Common myeloid progenitor, CD34-positive (primary cell): ENCODE data around the gene GAB1.

Experiments
- CTCF ChIA-PET: fragments of 350-600 bp; sonication (Branson Sonifier 250); formaldehyde crosslinking; loops from one replicate; lab custom pipeline; 2021; ENCODE audit warnings: antibody characterized with exemption; lab: Charles Lee
- POLR2A ChIA-PET: fragments of 350-600 bp; sonication (Branson Sonifier 250); formaldehyde crosslinking; loops from one replicate; lab custom pipeline; 2021; ENCODE audit warnings: antibody characterized with exemption; lab: Charles Lee
- DNase-seq, 3 donors: peaks; one replicate each; pipeline versions ENCODE4 v3.0.0 to v3.0.0-alpha.2; 2013
- H3K27ac ChIP-seq, 2 experiments: 1 replicate in 1 of 2; 2 replicates in 1 of 2; pipeline ENCODE4 v1.7.0; 2013; ENCODE audit warnings: inconsistent platforms in 2 of 2, low read length in 2 of 2, mild to moderate bottlenecking in 2 of 2, low read depth in 1 of 2, moderate library complexity in 1 of 2; ENCODE audit not compliant: severe bottlenecking in 2 of 2, insufficient read depth in 1 of 2, poor library complexity in 1 of 2
- H3K27me3 ChIP-seq, 5 experiments: replicated peaks in 2 of 5; 1 replicate in 3 of 5; 2 replicates in 2 of 5; pipeline versions ENCODE4 v1.6.1 to v1.7.0; 2013; ENCODE audit warnings: low read length in 4 of 5, mild to moderate bottlenecking in 2 of 5, moderate library complexity in 2 of 5, inconsistent platforms in 1 of 5; ENCODE audit not compliant: insufficient read depth in 5 of 5, control insufficient read depth in 4 of 5
- H3K36me3 ChIP-seq, 4 experiments: 1 replicate in 2 of 4; 2 replicates in 2 of 4; pipeline versions ENCODE4 v1.6.1 to v1.7.0; 2013; ENCODE audit warnings: low read length in 3 of 4, control low read depth in 1 of 4, mild to moderate bottlenecking in 1 of 4; ENCODE audit not compliant: control insufficient read depth in 4 of 4, insufficient read depth in 4 of 4
- H3K4me1 ChIP-seq, 4 experiments: 1 replicate in 3 of 4; 2 replicates in 1 of 4; pipeline versions ENCODE4 v1.6.1 to v1.7.1; 2013; ENCODE audit warnings: low read length in 3 of 4, mild to moderate bottlenecking in 3 of 4, control low read depth in 1 of 4, inconsistent platforms in 1 of 4, moderate library complexity in 1 of 4; ENCODE audit not compliant: control insufficient read depth in 4 of 4, insufficient read depth in 4 of 4; ENCODE audit errors: control extremely low read depth in 1 of 4
- H3K4me3 ChIP-seq, 7 experiments: 1 replicate in 4 of 7; 2 replicates in 3 of 7; pipeline versions ENCODE4 v1.5.1 to v1.7.0; 2013; ENCODE audit warnings: mild to moderate bottlenecking in 7 of 7, low read length in 6 of 7, moderate library complexity in 6 of 7, inconsistent platforms in 2 of 7, low read depth in 2 of 7, control low read depth in 1 of 7; ENCODE audit not compliant: insufficient read depth in 4 of 7, control insufficient read depth in 1 of 7; ENCODE audit errors: extremely low read depth in 1 of 7
- H3K9me3 ChIP-seq, 5 experiments: 1 replicate in 4 of 5; 2 replicates in 1 of 5; pipeline versions ENCODE4 v1.6.1 to v1.7.1; 2013; ENCODE audit warnings: low read length in 4 of 5, mild to moderate bottlenecking in 2 of 5, inconsistent platforms in 1 of 5, low read depth in 1 of 5, moderate library complexity in 1 of 5; ENCODE audit not compliant: control insufficient read depth in 4 of 5, insufficient read depth in 2 of 5; ENCODE audit errors: control extremely low read depth in 1 of 5
- WGBS: methylation state at CpG from one replicate; pipeline ENCODE4 v1.1.5; 2013; ENCODE audit not compliant: insufficient coverage; 5-methylcytosine and 5-hydroxymethylcytosine counted together

The GAB1 gene

DNA sequence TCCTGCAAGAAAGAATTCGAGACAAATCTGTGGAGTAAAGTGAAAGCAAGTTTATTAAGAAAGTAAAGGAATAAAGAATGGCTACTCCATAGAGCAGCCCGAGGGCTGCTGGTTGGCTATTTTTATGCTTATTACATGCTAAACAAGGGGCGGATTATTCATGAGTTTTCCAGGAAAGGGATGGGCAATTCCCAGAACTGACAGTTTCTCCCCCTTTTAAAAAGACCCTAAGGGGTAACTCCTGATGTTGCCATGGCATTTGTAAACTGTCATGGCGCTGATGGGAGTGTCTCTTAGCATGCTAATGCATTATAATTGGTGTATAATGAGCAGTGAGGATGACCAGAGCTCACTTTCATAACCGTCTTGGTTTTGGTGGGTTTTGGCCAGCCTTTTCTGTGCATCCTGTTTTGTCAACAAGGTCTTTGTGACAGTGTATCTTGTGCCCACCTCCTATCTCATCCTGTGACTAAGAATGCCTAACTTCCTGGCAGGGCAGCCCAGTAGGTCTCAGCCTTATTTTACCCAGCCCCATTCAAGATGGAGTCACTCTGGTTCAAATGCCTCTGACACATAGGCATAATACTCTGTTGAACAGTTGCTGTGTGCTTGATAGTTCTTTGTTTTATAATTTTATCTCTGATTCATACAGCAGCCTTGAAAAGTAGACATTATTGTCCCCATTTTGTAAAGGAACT, 25.8 kb downstream of the GAB1 start:
- CTCF ChIA-PET = interaction anchor here (1.2 kb wide), 1 partner anchor 22 kb away, joined by 3 read pairs; no protein-coding TSS in a partner anchor
- WGBS = 97% methylated on average over 4 of the region's 5 CpGs
- no peak overlapping the region for H3K27ac ChIP-seq
- no peaks in the 10 kb centered on the region for H3K9me3 ChIP-seq
- POLR2A ChIA-PET = no interaction called here
- H3K4me1 ChIP-seq = peaks cover 11 to 53% (median 32%) of the 10 kb centered on the region in 4 experiments
- no peak for DNase-seq
- no peak overlapping the region for H3K4me3 ChIP-seq
- no peaks in the 10 kb centered on the region for H3K27me3 ChIP-seq
- no peaks in the 10 kb centered on the region for H3K36me3 ChIP-seq

GRCh38 chr4:143363332-143363731, 26.7 kb downstream of the GAB1 start:
- no peaks in the 10 kb centered on the region for H3K27me3 ChIP-seq
- no peak overlapping the region for H3K4me3 ChIP-seq
- H3K4me1 ChIP-seq = peaks cover 11 to 46% (median 29%) of the 10 kb centered on the region in 4 experiments
- WGBS = 100% methylated on average over 1 of the region's 3 CpGs
- H3K27ac ChIP-seq = no peak overlapping the region
- POLR2A ChIA-PET = no interaction called here
- DNase-seq = no peak
- H3K36me3 ChIP-seq = no peaks in the 10 kb centered on the region
- CTCF ChIA-PET = interaction anchor here (0.7 to 1.2 kb wide), 2 partner anchors 22 to 1778 kb away, joined by 3 to 4 read pairs; no protein-coding TSS in a partner anchor
- H3K9me3 ChIP-seq = no peaks in the 10 kb centered on the region

GRCh38 chr4:143364063-143364462, 27.4 kb downstream of the GAB1 start:
- WGBS = 100% methylated on average over 4 of the region's 5 CpGs
- DNase-seq = no peak
- POLR2A ChIA-PET = no interaction called here
- Histone ChIP-seq H3K36me3 (no peaks in the 10 kb centered on the region), H3K4me1 (peaks cover 11 to 39% (median 22%) of the 10 kb centered on the region in 4 experiments), H3K4me3 (no peak overlapping the region), H3K9me3 (no peaks in the 10 kb centered on the region), H3K27ac (no peak overlapping the region), H3K27me3 (no peaks in the 10 kb centered on the region)
- CTCF ChIA-PET = interaction anchor here (0.7 kb wide), 1 partner anchor 1777 kb away, joined by 4 read pairs; no protein-coding TSS in a partner anchor

GRCh38 chr4:143367863-143368262, 31.2 kb downstream of the GAB1 start:
- no peak overlapping the region for H3K27ac ChIP-seq
- 100% methylated on average over 3 of the region's 5 CpGs for WGBS
- H3K36me3 ChIP-seq = no peaks in the 10 kb centered on the region
- no peak overlapping the region for H3K4me3 ChIP-seq
- no peaks in the 10 kb centered on the region for H3K9me3 ChIP-seq
- peaks cover 0 to 17% (median 7%) of the 10 kb centered on the region in 4 experiments for H3K4me1 ChIP-seq
- DNase-seq = no peak
- H3K27me3 ChIP-seq = no peaks in the 10 kb centered on the region
- POLR2A ChIA-PET = no interaction called here
- CTCF ChIA-PET = no interaction called here

- ChIA-PET POLR2A (interaction anchor here (0.7 kb wide), 1 partner anchor 10 kb away, joined by 4 read pairs; no protein-coding TSS in a partner anchor), CTCF (interaction anchor here (1.5 to 1.9 kb wide), 3 partner anchors 12 to 17 kb away, joined by 4 to 7 read pairs (median 4); no protein-coding TSS in a partner anchor)
- peaks cover 0 to 12% (median 6%) of the 10 kb centered on the region in 4 experiments for H3K4me1 ChIP-seq
- H3K27ac ChIP-seq = no peak overlapping the region
- DNase-seq = peak in 2 of 3 donors; percentile 32 to 42
- no peaks in the 10 kb centered on the region for H3K36me3 ChIP-seq
- H3K4me3 ChIP-seq = peak overlapping the region in 1 of 7 experiments; percentile 28
- H3K27me3 ChIP-seq = no peaks in the 10 kb centered on the region
- H3K9me3 ChIP-seq = no peaks in the 10 kb centered on the region
- 0% methylated on average over 1 of the region's 3 CpGs for WGBS
Observed at GRCh38 chr4:143369552-143369951, 32.9 kb downstream of the GAB1 start.

DNA sequence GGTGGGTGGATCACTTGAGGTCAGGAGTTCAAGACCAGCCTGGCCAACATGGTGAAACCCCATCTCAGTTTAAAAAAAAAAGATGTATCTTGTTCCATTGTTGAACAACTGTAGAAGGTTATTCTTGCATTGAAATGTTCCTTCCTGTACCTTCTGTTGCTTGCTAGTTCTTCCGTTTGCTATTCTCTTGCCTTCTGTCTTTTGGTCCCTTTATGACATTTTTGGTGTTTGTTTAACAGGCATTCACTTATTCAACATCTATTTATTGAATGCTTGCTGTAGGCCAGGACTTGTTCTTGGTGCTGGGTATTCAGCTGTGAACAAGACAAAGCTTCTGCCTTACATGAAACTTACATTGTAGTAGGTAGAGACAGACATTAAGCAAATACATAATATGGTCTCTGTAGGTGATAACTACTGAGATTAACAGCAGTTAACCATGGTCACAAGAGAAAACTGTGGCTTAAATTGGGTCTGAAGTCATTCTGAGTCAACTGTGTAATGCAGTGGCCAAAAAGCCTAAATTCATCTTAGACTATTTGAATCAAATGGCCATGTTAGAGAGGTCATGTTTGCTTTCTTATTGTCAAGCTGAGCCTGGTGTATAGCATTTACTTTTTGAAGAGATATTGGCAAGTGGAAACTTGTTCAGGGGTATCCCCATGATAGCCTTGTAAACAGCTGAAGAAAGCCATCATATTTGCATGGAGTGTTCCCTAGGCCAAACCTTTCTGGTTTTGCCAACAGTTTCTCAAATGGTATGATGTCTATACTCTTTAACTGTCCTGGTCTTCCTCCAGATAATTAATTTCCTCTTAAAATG, 35.6 kb downstream of the GAB1 start:
- CTCF ChIA-PET = interaction anchor here (0.7 to 1.4 kb wide), 3 partner anchors 13 to 162 kb away, joined by 3 to 4 read pairs (median 3); no protein-coding TSS in a partner anchor
- POLR2A ChIA-PET = no interaction called here
- WGBS = no CpG with 5 or more reads among the region's 1 CpG

More for the DNA sequence above, 35.6 kb downstream of the GAB1 start:
- H3K27ac ChIP-seq = no peak overlapping the region
- H3K36me3 ChIP-seq = no peaks in the 10 kb centered on the region
- H3K9me3 ChIP-seq = no peaks in the 10 kb centered on the region
- no peak for DNase-seq
- H3K4me3 ChIP-seq = no peak overlapping the region
- peaks cover 0 to 29% (median 13%) of the 10 kb centered on the region in 4 experiments for H3K4me1 ChIP-seq
- H3K27me3 ChIP-seq = no peaks in the 10 kb centered on the region
